Measurements from ENCODE around the gene EPN2. TPM values are rescaled to one million over a fixed set of nuclear protein-coding genes. Genes with fewer than 3 reads are reported as not detected.

EPN2 gene
- total RNA-seq, 1 donor from 2014 or later = 53.9 TPM

DNA sequence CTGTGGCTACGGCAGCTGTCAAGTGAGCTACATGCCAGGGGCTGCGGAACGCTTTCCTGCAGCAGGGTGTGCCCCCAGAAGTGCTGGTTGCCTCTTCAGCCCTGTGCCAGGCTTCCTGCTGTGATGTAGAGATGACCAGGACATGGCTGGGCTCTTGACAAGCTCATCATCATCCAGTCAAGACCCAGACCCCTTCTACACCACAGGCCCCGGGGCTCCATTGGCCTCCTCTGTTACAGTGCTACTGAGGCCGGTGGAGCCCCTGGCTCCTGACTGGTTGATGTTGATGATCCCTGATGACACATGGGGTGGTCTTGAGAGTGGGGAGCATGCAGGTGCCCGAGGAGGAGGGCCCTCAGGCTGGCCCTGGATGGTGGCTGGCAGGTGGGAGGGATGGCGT, 75.2 kb downstream of the EPN2 start:
- H3K27me3 Mint-ChIP-seq = no peaks in the 10 kb centered on the region
- H3K9me3 Mint-ChIP-seq = no peaks in the 10 kb centered on the region
- H3K27ac Mint-ChIP-seq = no peak overlapping the region
- peaks cover 28% of the 10 kb centered on the region for H3K4me1 Mint-ChIP-seq (ENCODE audit: unreplicated experiment)
- peaks cover 17% of the 10 kb centered on the region for H3K36me3 Mint-ChIP-seq
- no peak overlapping the region for H3K4me3 Mint-ChIP-seq
- TF ChIP-seq, protein P1, sequence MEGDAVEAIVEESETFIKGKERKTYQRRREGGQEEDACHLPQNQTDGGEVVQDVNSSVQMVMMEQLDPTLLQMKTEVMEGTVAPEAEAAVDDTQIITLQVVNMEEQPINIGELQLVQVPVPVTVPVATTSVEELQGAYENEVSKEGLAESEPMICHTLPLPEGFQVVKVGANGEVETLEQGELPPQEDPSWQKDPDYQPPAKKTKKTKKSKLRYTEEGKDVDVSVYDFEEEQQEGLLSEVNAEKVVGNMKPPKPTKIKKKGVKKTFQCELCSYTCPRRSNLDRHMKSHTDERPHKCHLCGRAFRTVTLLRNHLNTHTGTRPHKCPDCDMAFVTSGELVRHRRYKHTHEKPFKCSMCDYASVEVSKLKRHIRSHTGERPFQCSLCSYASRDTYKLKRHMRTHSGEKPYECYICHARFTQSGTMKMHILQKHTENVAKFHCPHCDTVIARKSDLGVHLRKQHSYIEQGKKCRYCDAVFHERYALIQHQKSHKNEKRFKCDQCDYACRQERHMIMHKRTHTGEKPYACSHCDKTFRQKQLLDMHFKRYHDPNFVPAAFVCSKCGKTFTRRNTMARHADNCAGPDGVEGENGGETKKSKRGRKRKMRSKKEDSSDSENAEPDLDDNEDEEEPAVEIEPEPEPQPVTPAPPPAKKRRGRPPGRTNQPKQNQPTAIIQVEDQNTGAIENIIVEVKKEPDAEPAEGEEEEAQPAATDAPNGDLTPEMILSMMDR (conservative IDR thresholded peaks at IDR 0.05) = no peak
- no peak for DNase-seq (ENCODE audit: extremely low spot score, unreplicated experiment)

DNA sequence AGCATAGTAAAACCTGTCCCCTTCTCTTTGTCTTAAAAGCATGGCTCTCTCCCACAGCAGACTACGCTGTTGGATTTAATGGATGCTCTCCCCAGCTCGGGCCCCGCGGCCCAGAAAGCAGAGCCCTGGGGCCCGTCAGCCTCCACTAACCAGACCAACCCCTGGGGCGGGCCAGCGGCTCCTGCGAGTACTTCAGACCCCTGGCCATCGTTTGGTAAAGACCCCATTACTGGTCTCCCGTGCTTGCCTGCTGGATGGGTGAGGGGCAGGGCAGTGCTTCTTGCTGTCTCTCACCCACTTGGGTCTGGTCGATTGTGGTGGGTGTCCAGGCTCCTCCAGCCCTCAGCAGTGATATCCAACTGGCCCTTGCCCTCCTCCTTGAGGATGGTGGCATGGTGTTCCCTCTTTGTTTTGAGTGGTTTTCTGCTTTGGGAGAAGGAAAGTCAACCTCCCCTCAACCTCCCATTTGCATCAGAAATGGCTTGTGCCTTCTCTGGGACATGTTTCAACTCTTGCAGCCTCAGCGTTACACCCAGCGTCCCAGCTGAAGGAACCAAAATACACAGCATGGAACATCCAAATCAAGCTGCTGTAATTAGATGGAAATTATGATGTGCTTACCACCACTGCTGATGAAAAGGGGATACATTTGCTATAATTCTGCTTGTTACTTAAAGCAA, 76.0 kb downstream of the EPN2 start:
- no peaks in the 10 kb centered on the region for H3K27me3 Mint-ChIP-seq
- peaks cover 33% of the 10 kb centered on the region for H3K4me1 Mint-ChIP-seq (ENCODE audit: unreplicated experiment)
- peaks cover 20% of the 10 kb centered on the region for H3K36me3 Mint-ChIP-seq
- H3K27ac Mint-ChIP-seq = no peak overlapping the region
- no peaks in the 10 kb centered on the region for H3K9me3 Mint-ChIP-seq
- no peak overlapping the region for H3K4me3 Mint-ChIP-seq
- TF ChIP-seq, protein P1 (conservative IDR thresholded peaks at IDR 0.05) = no peak
- no peak for DNase-seq (ENCODE audit: extremely low spot score, unreplicated experiment)

DNA sequence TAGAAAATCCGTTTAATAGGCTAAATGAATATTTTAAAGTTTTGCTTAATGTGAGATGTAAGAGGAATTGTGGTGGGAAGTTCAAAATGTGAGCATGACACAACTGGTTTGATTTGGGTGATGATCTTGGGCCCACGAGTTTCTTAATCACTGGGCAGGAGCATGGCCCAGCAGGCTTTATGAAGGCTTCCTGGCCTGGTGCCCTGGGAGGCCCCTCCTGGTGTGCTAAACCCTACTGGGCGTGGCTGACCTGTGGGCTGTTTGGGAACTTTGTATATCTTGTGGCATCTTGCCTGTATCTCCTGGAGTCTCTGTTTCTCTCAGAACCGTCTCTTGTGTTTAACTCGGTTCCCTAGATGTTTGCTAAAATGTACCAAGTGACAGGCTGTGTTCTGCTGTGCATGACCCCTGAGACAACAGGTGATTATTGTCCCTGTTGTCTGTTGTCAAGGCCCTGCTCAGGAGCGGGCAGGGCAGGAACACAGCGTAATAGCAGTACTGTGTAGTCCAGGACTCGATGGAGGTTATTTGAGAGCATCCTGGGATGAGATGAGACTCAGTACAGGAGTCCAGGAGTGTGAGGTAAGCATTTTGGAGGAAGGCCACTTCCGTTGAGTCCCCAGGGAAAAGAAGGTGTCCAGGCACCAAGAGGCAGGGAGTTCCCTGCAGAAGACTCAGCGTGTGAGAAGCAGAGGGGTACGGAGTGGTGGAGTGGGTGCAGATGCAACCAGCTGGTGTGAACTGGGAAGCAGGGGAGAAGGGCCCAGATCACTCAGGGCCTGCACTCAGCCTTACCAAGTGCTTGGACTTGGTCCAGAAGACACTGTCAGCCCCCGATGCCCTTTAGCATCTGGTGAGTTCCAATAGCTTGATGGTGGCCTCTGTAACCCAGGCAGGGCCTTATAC, 76.8 kb downstream of the EPN2 start:
- no peaks in the 10 kb centered on the region for H3K27me3 Mint-ChIP-seq
- no peak for DNase-seq (ENCODE audit: extremely low spot score, unreplicated experiment)
- H3K27ac Mint-ChIP-seq = no peak overlapping the region
- TF ChIP-seq, protein P1 (conservative IDR thresholded peaks at IDR 0.05) = no peak
- no peak overlapping the region for H3K4me3 Mint-ChIP-seq
- H3K36me3 Mint-ChIP-seq = peaks cover 20% of the 10 kb centered on the region
- peaks cover 33% of the 10 kb centered on the region for H3K4me1 Mint-ChIP-seq (ENCODE audit: unreplicated experiment)
- H3K9me3 Mint-ChIP-seq = no peaks in the 10 kb centered on the region

DNA sequence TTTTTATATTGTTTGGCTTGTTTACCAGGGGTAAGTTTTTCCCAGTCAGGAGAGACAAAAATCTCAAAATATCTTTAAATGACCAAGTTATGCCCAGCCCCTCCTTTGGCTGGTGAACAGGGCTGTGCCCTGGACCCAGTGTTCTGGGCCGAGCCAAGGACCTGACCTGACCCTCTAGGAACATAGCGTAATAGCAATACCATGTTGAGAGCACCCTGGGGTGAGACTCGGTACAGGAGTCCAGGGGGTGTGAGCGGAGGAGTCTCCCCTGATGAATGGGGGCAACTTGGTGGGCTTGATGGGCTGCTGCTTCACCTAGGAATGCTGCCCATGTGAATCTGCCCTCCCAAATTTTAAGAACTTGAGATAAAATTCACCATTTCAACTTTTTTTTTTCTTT, 77.9 kb downstream of the EPN2 start:
- no peaks in the 10 kb centered on the region for H3K9me3 Mint-ChIP-seq
- peaks cover 28% of the 10 kb centered on the region for H3K4me1 Mint-ChIP-seq (ENCODE audit: unreplicated experiment)
- no peak overlapping the region for H3K4me3 Mint-ChIP-seq
- no peaks in the 10 kb centered on the region for H3K27me3 Mint-ChIP-seq
- H3K36me3 Mint-ChIP-seq = peaks cover 16% of the 10 kb centered on the region
- no peak for DNase-seq (ENCODE audit: extremely low spot score, unreplicated experiment)
- TF ChIP-seq, protein P1 (conservative IDR thresholded peaks at IDR 0.05) = no peak
- H3K27ac Mint-ChIP-seq = peak overlapping the region; percentile 22

DNA sequence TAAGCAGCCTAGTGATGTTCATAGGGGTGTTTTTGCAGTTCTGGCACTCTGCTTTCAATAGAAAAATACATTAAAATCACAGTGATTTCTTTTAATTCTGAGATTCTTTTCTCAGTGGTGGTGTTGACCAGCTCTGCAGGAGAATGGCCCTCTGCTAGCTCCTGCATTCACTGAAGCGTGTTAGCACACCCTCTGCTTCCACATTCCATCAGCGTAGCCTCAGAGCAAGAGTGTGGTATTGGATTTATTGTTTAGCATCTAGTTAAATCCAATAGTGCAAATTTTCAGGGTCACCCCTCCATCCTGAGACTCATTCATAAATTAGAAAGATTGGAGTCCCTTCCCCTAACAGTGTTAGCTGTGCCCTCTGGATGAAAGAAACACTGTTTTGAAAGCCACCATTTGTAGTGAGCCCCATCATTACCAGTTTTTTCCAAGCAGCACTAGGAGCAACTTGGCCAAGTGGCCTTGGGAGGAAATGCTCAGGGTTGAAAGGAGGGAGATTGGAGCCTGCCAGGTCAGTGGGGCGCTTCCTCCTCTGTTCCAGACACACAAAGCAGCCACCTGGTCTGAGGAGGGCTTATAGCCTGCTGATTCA, 79.7 kb downstream of the EPN2 start:
- peak overlapping the region; percentile 80 for H3K27ac Mint-ChIP-seq
- TF ChIP-seq, protein P1 (conservative IDR thresholded peaks at IDR 0.05) = no peak
- H3K4me3 Mint-ChIP-seq = peak overlapping the region; percentile 67
- no peak for DNase-seq (ENCODE audit: extremely low spot score, unreplicated experiment)
- H3K36me3 Mint-ChIP-seq = peaks cover 25% of the 10 kb centered on the region
- peaks cover 28% of the 10 kb centered on the region for H3K4me1 Mint-ChIP-seq (ENCODE audit: unreplicated experiment)
- no peaks in the 10 kb centered on the region for H3K9me3 Mint-ChIP-seq
- H3K27me3 Mint-ChIP-seq = no peaks in the 10 kb centered on the region
